OCI-LY7 (cell line): Measurements from ENCODE around the gene KIF11.

Experiments used
- EZH2phosphoT487 ChIP-seq: fragments of 200-600 bp; sonication (generic); IDR thresholded peaks from 2 replicates; pipeline ENCODE4 v1.6.1; 2018; ENCODE audit warnings: low read depth, borderline replicate concordance, mild to moderate bottlenecking, mixed run types, antibody characterized with exemption, low read length, moderate library complexity, mixed read lengths
- TF ChIP-seq, protein P1 (sequence below): fragments of 200-600 bp; sonication (generic); conservative IDR thresholded peaks from 2 replicates; pipeline ENCODE4 v1.5.1; 2014; ENCODE audit warnings: mild to moderate bottlenecking, antibody characterized with exemption, low read length, moderate library complexity, mixed read lengths

- TF ChIP-seq, protein P1, sequence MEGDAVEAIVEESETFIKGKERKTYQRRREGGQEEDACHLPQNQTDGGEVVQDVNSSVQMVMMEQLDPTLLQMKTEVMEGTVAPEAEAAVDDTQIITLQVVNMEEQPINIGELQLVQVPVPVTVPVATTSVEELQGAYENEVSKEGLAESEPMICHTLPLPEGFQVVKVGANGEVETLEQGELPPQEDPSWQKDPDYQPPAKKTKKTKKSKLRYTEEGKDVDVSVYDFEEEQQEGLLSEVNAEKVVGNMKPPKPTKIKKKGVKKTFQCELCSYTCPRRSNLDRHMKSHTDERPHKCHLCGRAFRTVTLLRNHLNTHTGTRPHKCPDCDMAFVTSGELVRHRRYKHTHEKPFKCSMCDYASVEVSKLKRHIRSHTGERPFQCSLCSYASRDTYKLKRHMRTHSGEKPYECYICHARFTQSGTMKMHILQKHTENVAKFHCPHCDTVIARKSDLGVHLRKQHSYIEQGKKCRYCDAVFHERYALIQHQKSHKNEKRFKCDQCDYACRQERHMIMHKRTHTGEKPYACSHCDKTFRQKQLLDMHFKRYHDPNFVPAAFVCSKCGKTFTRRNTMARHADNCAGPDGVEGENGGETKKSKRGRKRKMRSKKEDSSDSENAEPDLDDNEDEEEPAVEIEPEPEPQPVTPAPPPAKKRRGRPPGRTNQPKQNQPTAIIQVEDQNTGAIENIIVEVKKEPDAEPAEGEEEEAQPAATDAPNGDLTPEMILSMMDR, result no peak
- no peak for TF ChIP-seq EZH2phosphoT487
These were observed 84.8 kb downstream of the KIF11 start for GRCh38 chr10:92677708-92678107.
